DND-41 (cell line): ENCODE data around the gene UGCG.

ENCODE experiments used
- ATAC-seq: fragments of 200-7000 bp; cut with Tn5 transposase; 3 replicates; pipeline ENCODE4 v1.9.1; 2021; ENCODE audit warnings: low read depth; ENCODE audit not compliant: insufficient read depth
- DNase-seq: peaks from one replicate; pipeline ENCODE4 v3.0.0-alpha.2; 2020
- H2AFZ ChIP-seq: 2 replicates; pipeline ENCODE4 v1.6.0; 2012; ENCODE audit warnings: low read depth, low read length
- H3K27ac ChIP-seq: 2 replicates; pipeline ENCODE4 v1.5.1; 2012; ENCODE audit warnings: low read length, inconsistent platforms
- H3K27me3 ChIP-seq: fragments of 200-600 bp; sonication (generic); 2 replicates; pipeline ENCODE4 v1.6.0; 2012; ENCODE audit warnings: low read length, mild to moderate bottlenecking, inconsistent platforms; ENCODE audit not compliant: insufficient read depth, poor library complexity
- H3K36me3 ChIP-seq: 2 replicates; pipeline ENCODE4 v1.5.1; 2012; ENCODE audit warnings: low read length, inconsistent platforms; ENCODE audit not compliant: insufficient read depth
- H3K4me1 ChIP-seq: 2 replicates; pipeline ENCODE4 v1.5.1; 2012; ENCODE audit warnings: mild to moderate bottlenecking, low read length; ENCODE audit not compliant: insufficient read depth
- H3K4me2 ChIP-seq: 2 replicates; pipeline ENCODE4 v1.6.0; 2012; ENCODE audit warnings: mild to moderate bottlenecking, moderate library complexity, low read length, inconsistent platforms; ENCODE audit not compliant: insufficient read depth
- H3K4me3 ChIP-seq, 2 experiments: fragments of 200-600 bp in 1 of 2; shearing (Covaris generic) in 1 of 2; 2 replicates each; pipeline ENCODE4 v1.5.1; 2012 to 2016; ENCODE audit warnings: inconsistent platforms in 2 of 2, low read length in 2 of 2, mild to moderate bottlenecking in 2 of 2, low read depth in 1 of 2, moderate library complexity in 1 of 2
- H3K79me2 ChIP-seq: 2 replicates; pipeline ENCODE4 v1.6.0; 2012; ENCODE audit warnings: low read length, inconsistent platforms; ENCODE audit not compliant: insufficient read depth
- H3K9ac ChIP-seq: 2 replicates; pipeline ENCODE4 v1.6.0; 2012; ENCODE audit warnings: low read depth, mild to moderate bottlenecking, inconsistent platforms, low read length, moderate library complexity
- H3K9me3 ChIP-seq: 2 replicates; pipeline ENCODE4 v1.5.1; 2012; ENCODE audit warnings: low read length, moderate library complexity, mild to moderate bottlenecking, inconsistent platforms; ENCODE audit not compliant: insufficient read depth, severe bottlenecking
- H4K20me1 ChIP-seq: 2 replicates; pipeline ENCODE4 v1.6.0; 2012; ENCODE audit warnings: low read length; ENCODE audit not compliant: insufficient read depth
- CTCF ChIP-seq: IDR thresholded peaks from 2 replicates; pipeline ENCODE4 v1.5.1; 2012; ENCODE audit warnings: borderline replicate concordance, low read length, moderate library complexity, mild to moderate bottlenecking; ENCODE audit not compliant: poor library complexity, severe bottlenecking; ENCODE audit errors: extremely low read depth
- EZH2 ChIP-seq: IDR thresholded peaks from 3 replicates; pipeline ENCODE4 v1.6.1; 2012; ENCODE audit warnings: borderline replicate concordance, low read depth, mild to moderate bottlenecking, moderate library complexity, low read length, inconsistent platforms; ENCODE audit not compliant: severe bottlenecking

UGCG gene

GRCh38 chr9:111949919-111950318, 53.3 kb downstream of the UGCG start:
- Histone ChIP-seq H3K36me3 (no peaks in the 10 kb centered on the region), H3K79me2 (no peaks in the 10 kb centered on the region), H3K9me3 (no peaks in the 10 kb centered on the region), H3K4me1 (no peaks in the 10 kb centered on the region), H3K27me3 (no peaks in the 10 kb centered on the region), H3K4me2 (no peak overlapping the region), H3K9ac (no peak overlapping the region), H2AFZ (no peak overlapping the region), H3K27ac (no peak overlapping the region), H3K4me3 (no peak overlapping the region), H4K20me1 (no peaks in the 10 kb centered on the region)
- TF ChIP-seq EZH2 = no peak
- no peak for TF ChIP-seq CTCF
- no peak for DNase-seq
- ATAC-seq = no peak

- no peak for DNase-seq
- Histone ChIP-seq H3K4me2 (no peak overlapping the region), H4K20me1 (no peaks in the 10 kb centered on the region), H3K9ac (no peak overlapping the region), H3K27ac (no peak overlapping the region), H3K4me3 (no peak overlapping the region), H3K27me3 (no peaks in the 10 kb centered on the region), H3K79me2 (no peaks in the 10 kb centered on the region), H3K36me3 (no peaks in the 10 kb centered on the region), H3K4me1 (no peaks in the 10 kb centered on the region), H2AFZ (no peak overlapping the region), H3K9me3 (no peaks in the 10 kb centered on the region)
- ATAC-seq = no peak
- TF ChIP-seq EZH2 (no peak), CTCF (no peak)
These were observed 55.9 kb downstream of the UGCG start for GRCh38 chr9:111952559-111952958.

GRCh38 chr9:111953444-111953843, 56.8 kb downstream of the UGCG start:
- Histone ChIP-seq H3K4me2 (no peak overlapping the region), H3K27me3 (no peaks in the 10 kb centered on the region), H2AFZ (no peak overlapping the region), H3K4me3 (no peak overlapping the region), H3K79me2 (no peaks in the 10 kb centered on the region), H3K27ac (no peak overlapping the region), H4K20me1 (no peaks in the 10 kb centered on the region), H3K36me3 (no peaks in the 10 kb centered on the region), H3K9me3 (no peaks in the 10 kb centered on the region), H3K9ac (no peak overlapping the region), H3K4me1 (no peaks in the 10 kb centered on the region)
- DNase-seq = no peak
- ATAC-seq = no peak
- TF ChIP-seq EZH2 (no peak), CTCF (no peak)

GRCh38 chr9:111955048-111955447, 58.4 kb downstream of the UGCG start:
- Histone ChIP-seq H3K4me1 (no peaks in the 10 kb centered on the region), H3K4me3 (no peak overlapping the region), H3K4me2 (no peak overlapping the region), H3K27me3 (peaks cover 2% of the 10 kb centered on the region), H3K9ac (no peak overlapping the region), H3K79me2 (no peaks in the 10 kb centered on the region), H2AFZ (no peak overlapping the region), H4K20me1 (no peaks in the 10 kb centered on the region), H3K36me3 (no peaks in the 10 kb centered on the region), H3K9me3 (no peaks in the 10 kb centered on the region), H3K27ac (no peak overlapping the region)
- no peak for TF ChIP-seq EZH2
- no peak for TF ChIP-seq CTCF
- ATAC-seq (no peak), DNase-seq (no peak)
